HPDE6-E6E7 (cell line): ENCODE measurements around the gene CIPC.

Experiments used
- DNase-seq: peaks from one replicate; pipeline ENCODE4 v3.0.0; 2011; ENCODE audit warnings: missing footprints; ENCODE audit errors: extremely low spot score

Gene CIPC

GRCh38 chr14:77069551-77069950 lies 28.5 kb upstream of the CIPC start:
- no peak for DNase-seq

- DNase-seq: peak; percentile 58
Observed at GRCh38 chr14:77071938-77072388, 26.1 kb upstream of the CIPC start.

- DNase-seq: no peak
Observed at GRCh38 chr14:77074969-77075368, 23.1 kb upstream of the CIPC start.

GRCh38 chr14:77076113-77076631 lies 21.9 kb upstream of the CIPC start:
- DNase-seq: no peak

GRCh38 chr14:77077040-77077439 lies 21.0 kb upstream of the CIPC start:
- DNase-seq: no peak

- no peak for DNase-seq
Observed at GRCh38 chr14:77082356-77082755, 15.7 kb upstream of the CIPC start.

- DNase-seq: no peak
Observed at GRCh38 chr14:77083082-77083481, 15.0 kb upstream of the CIPC start.

- no peak for DNase-seq
Observed at GRCh38 chr14:77084985-77085384, 13.1 kb upstream of the CIPC start.

GRCh38 chr14:77085538-77085937 lies 12.5 kb upstream of the CIPC start:
- no peak for DNase-seq

- DNase-seq: peak; percentile 53
Observed at GRCh38 chr14:77086017-77086727, 11.9 kb upstream of the CIPC start.

GRCh38 chr14:77086951-77087350 lies 11.1 kb upstream of the CIPC start:
- DNase-seq: no peak

- DNase-seq: no peak
Observed at GRCh38 chr14:77087631-77088030, 10.4 kb upstream of the CIPC start.

- DNase-seq: peak; percentile 95
Observed at GRCh38 chr14:77088219-77088618, 9.8 kb upstream of the CIPC start.

- DNase-seq: no peak
Observed at GRCh38 chr14:77088645-77089044, 9.4 kb upstream of the CIPC start.

- no peak for DNase-seq
Observed at GRCh38 chr14:77091518-77091917, 6.5 kb upstream of the CIPC start.

- DNase-seq: no peak
Observed at GRCh38 chr14:77092676-77093075, 5.4 kb upstream of the CIPC start.

- DNase-seq: peak; percentile 50
Observed at GRCh38 chr14:77094672-77095284, 3.3 kb upstream of the CIPC start.

GRCh38 chr14:77097006-77097699 lies 905 bp upstream of the CIPC start:
- no peak for DNase-seq

GRCh38 chr14:77098529-77099353 lies 683 bp downstream of the CIPC start:
- DNase-seq: peak; percentile 47

- no peak for DNase-seq
Observed at GRCh38 chr14:77099425-77100167, 1.5 kb downstream of the CIPC start.

- no peak for DNase-seq
Observed at GRCh38 chr14:77100961-77101360, 2.9 kb downstream of the CIPC start.
